ENCODE measurements around the gene BORCS5. TPM values are rescaled to one million over a fixed set of nuclear protein-coding genes. Genes with fewer than 3 reads are reported as not detected.

The BORCS5 gene
- total and polyA plus RNA-seq, 2 of the 4 experiments (the other 2 are of a cell fraction): 14.4 to 18.3 TPM

- CTCF ChIA-PET: no interaction called here
- Histone ChIP-seq H3K4me3 (ENCODE audit: insufficient read depth, low read depth, low read length) (no peak overlapping the region), H3K9ac (ENCODE audit: low read depth, low read length) (no peak overlapping the region), H3K36me3 (ENCODE audit: control insufficient read depth, insufficient read depth, low read length) (no peaks in the 10 kb centered on the region), H2AFZ (replicated peaks; ENCODE audit: low read length, poor library complexity) (no peak overlapping the region), H3K4ac (ENCODE audit: low read depth, low read length) (no peak overlapping the region), H2AK9ac (replicated peaks; ENCODE audit: low read depth, low read length, poor library complexity) (no peak overlapping the region), H3K23ac (ENCODE audit: low read depth, low read length) (no peak overlapping the region), H2BK120ac (ENCODE audit: low read depth, low read length) (no peak overlapping the region), H3K27me3 (ENCODE audit: control insufficient read depth, insufficient read depth, low read length) (no peaks in the 10 kb centered on the region), H3K4me1 (ENCODE audit: control insufficient read depth, insufficient read depth, low read length) (no peaks in the 10 kb centered on the region), H4K91ac (ENCODE audit: insufficient read depth, low read depth, low read length) (no peak overlapping the region), H2BK5ac (ENCODE audit: low read depth, low read length, poor library complexity, severe bottlenecking) (no peak overlapping the region), H3K4me2 (ENCODE audit: low read depth, low read length) (no peak overlapping the region), H4K20me1 (ENCODE audit: insufficient read depth, low read length) (no peaks in the 10 kb centered on the region), H3K27ac (ENCODE audit: insufficient read depth, low read length) (no peak overlapping the region), H3K56ac (ENCODE audit: extremely low read depth, insufficient read depth, low read length) (no peak overlapping the region), H4K5ac (ENCODE audit: low read depth, low read length) (no peak overlapping the region), H2BK20ac (ENCODE audit: low read depth, low read length) (no peak overlapping the region), H3K14ac (replicated peaks; ENCODE audit: low read depth, low read length) (no peak overlapping the region), H3K9me1 (ENCODE audit: insufficient read depth, low read length) (no peaks in the 10 kb centered on the region), H3K9me3 (ENCODE audit: control insufficient read depth, insufficient read depth, low read length) (no peaks in the 10 kb centered on the region), H3K18ac (ENCODE audit: low read depth, low read length) (no peak overlapping the region), H2AK5ac (ENCODE audit: low read depth, low read length) (no peak overlapping the region), H4K8ac (ENCODE audit: low read depth in 2 of 2, low read length in 2 of 2) (no peak overlapping the region), H3K79me1 (ENCODE audit: low read depth in 1 of 2, low read length in 2 of 2) (no peaks in the 10 kb centered on the region), H2BK15ac (ENCODE audit: low read depth, low read length) (no peak overlapping the region)
- dilution Hi-C loops (cut with HindIII; ENCODE audit: low sequenced_read_pairs, unreplicated experiment) (no loop called here), intact Hi-C loops (cut with micrococcal nuclease) (no loop called here), in situ Hi-C loops (cut with MboI; ENCODE audit: low sequenced_read_pairs) (no loop called here)
- ATAC-seq (ENCODE audit: low read depth) (no peak), DNase-seq (no peak)
- no CpG with 5 or more reads among the region's 6 CpGs for WGBS, 2 experiments (ENCODE audit: extremely low coverage in 2 of 2, insufficient read length in 1 of 2)
- BruUV-seq (replicated peaks): no TSS peak
- TF ChIP-seq CEBPB (IDR thresholded peaks at IDR 0.05; ENCODE audit: low read depth, low read length): no peak
- TF ChIP-seq RFX5 (IDR thresholded peaks at IDR 0.05; ENCODE audit: low read depth, low read length): no peak
- no peak for TF ChIP-seq FOS (IDR thresholded peaks at IDR 0.05; ENCODE audit: low read depth, low read length)
- TF ChIP-seq CTCF (conservative IDR thresholded peaks at IDR 0.05; ENCODE audit: low read depth, low read length): no peak
- no peak for TF ChIP-seq BHLHE40 (IDR thresholded peaks at IDR 0.05; ENCODE audit: low read depth, low read length)
- no peak for TF ChIP-seq MXI1 (IDR thresholded peaks at IDR 0.05; ENCODE audit: borderline replicate concordance, low read depth, low read length)
- TF ChIP-seq MAFK (IDR thresholded peaks at IDR 0.05; ENCODE audit: low read depth, low read length): no peak
- TF ChIP-seq NFE2L2 (IDR thresholded peaks at IDR 0.05; ENCODE audit: low read depth, low read length): no peak
- no peak for TF ChIP-seq USF2 (IDR thresholded peaks at IDR 0.05; ENCODE audit: low read depth, low read length)
- POLR2A ChIA-PET (ENCODE audit: unreplicated experiment): no interaction called here
Measured at GRCh38 chr12:12380949-12381593, 24.2 kb downstream of the BORCS5 start.

Measured in IMR-90 (cell line).